Common myeloid progenitor, CD34-positive (primary cell): ENCODE results near the gene ADK.

Source experiments
- CTCF ChIA-PET: fragments of 350-600 bp; sonication (Branson Sonifier 250); formaldehyde crosslinking; loops from one replicate; lab custom pipeline; 2021; ENCODE audit warnings: antibody characterized with exemption; lab: Charles Lee
- POLR2A ChIA-PET: fragments of 350-600 bp; sonication (Branson Sonifier 250); formaldehyde crosslinking; loops from one replicate; lab custom pipeline; 2021; ENCODE audit warnings: antibody characterized with exemption; lab: Charles Lee
- DNase-seq, 3 donors: peaks; one replicate each; pipeline versions ENCODE4 v3.0.0 to v3.0.0-alpha.2; 2013
- H3K27ac ChIP-seq, 2 experiments: 1 replicate in 1 of 2; 2 replicates in 1 of 2; pipeline ENCODE4 v1.7.0; 2013; ENCODE audit warnings: inconsistent platforms in 2 of 2, low read length in 2 of 2, mild to moderate bottlenecking in 2 of 2, low read depth in 1 of 2, moderate library complexity in 1 of 2; ENCODE audit not compliant: severe bottlenecking in 2 of 2, insufficient read depth in 1 of 2, poor library complexity in 1 of 2
- H3K27me3 ChIP-seq, 5 experiments: replicated peaks in 2 of 5; 1 replicate in 3 of 5; 2 replicates in 2 of 5; pipeline versions ENCODE4 v1.6.1 to v1.7.0; 2013; ENCODE audit warnings: low read length in 4 of 5, mild to moderate bottlenecking in 2 of 5, moderate library complexity in 2 of 5, inconsistent platforms in 1 of 5; ENCODE audit not compliant: insufficient read depth in 5 of 5, control insufficient read depth in 4 of 5
- H3K36me3 ChIP-seq, 4 experiments: 1 replicate in 2 of 4; 2 replicates in 2 of 4; pipeline versions ENCODE4 v1.6.1 to v1.7.0; 2013; ENCODE audit warnings: low read length in 3 of 4, control low read depth in 1 of 4, mild to moderate bottlenecking in 1 of 4; ENCODE audit not compliant: control insufficient read depth in 4 of 4, insufficient read depth in 4 of 4
- H3K4me1 ChIP-seq, 4 experiments: 1 replicate in 3 of 4; 2 replicates in 1 of 4; pipeline versions ENCODE4 v1.6.1 to v1.7.1; 2013; ENCODE audit warnings: low read length in 3 of 4, mild to moderate bottlenecking in 3 of 4, control low read depth in 1 of 4, inconsistent platforms in 1 of 4, moderate library complexity in 1 of 4; ENCODE audit not compliant: control insufficient read depth in 4 of 4, insufficient read depth in 4 of 4; ENCODE audit errors: control extremely low read depth in 1 of 4
- H3K4me3 ChIP-seq, 7 experiments: 1 replicate in 4 of 7; 2 replicates in 3 of 7; pipeline versions ENCODE4 v1.5.1 to v1.7.0; 2013; ENCODE audit warnings: mild to moderate bottlenecking in 7 of 7, low read length in 6 of 7, moderate library complexity in 6 of 7, inconsistent platforms in 2 of 7, low read depth in 2 of 7, control low read depth in 1 of 7; ENCODE audit not compliant: insufficient read depth in 4 of 7, control insufficient read depth in 1 of 7; ENCODE audit errors: extremely low read depth in 1 of 7
- H3K9me3 ChIP-seq, 5 experiments: 1 replicate in 4 of 5; 2 replicates in 1 of 5; pipeline versions ENCODE4 v1.6.1 to v1.7.1; 2013; ENCODE audit warnings: low read length in 4 of 5, mild to moderate bottlenecking in 2 of 5, inconsistent platforms in 1 of 5, low read depth in 1 of 5, moderate library complexity in 1 of 5; ENCODE audit not compliant: control insufficient read depth in 4 of 5, insufficient read depth in 2 of 5; ENCODE audit errors: control extremely low read depth in 1 of 5
- WGBS: methylation state at CpG from one replicate; pipeline ENCODE4 v1.1.5; 2013; ENCODE audit not compliant: insufficient coverage; 5-methylcytosine and 5-hydroxymethylcytosine counted together

The ADK gene

GRCh38 chr10:74306227-74306982 is 155.4 kb downstream of the ADK start:
- peaks cover 0 to 10% (median 6%) of the 10 kb centered on the region in 4 experiments for H3K4me1 ChIP-seq
- 78% methylated on average over 2 of the region's 3 CpGs for WGBS
- no peaks in the 10 kb centered on the region for H3K9me3 ChIP-seq
- H3K27me3 ChIP-seq, result no peaks in the 10 kb centered on the region
- POLR2A ChIA-PET, result interaction anchor here (0.6 to 0.8 kb wide), 2 partner anchors 330 to 719 kb away, joined by 3 to 4 read pairs; no protein-coding TSS in a partner anchor
- CTCF ChIA-PET, result interaction anchor here (1.2 to 1.3 kb wide), 2 partner anchors 8 to 10 kb away, joined by 3 read pairs; no protein-coding TSS in a partner anchor
- no peak for DNase-seq
- no peak overlapping the region for H3K4me3 ChIP-seq
- H3K36me3 ChIP-seq, result no peaks in the 10 kb centered on the region
- H3K27ac ChIP-seq, result no peak overlapping the region

- H3K27me3 ChIP-seq, result no peaks in the 10 kb centered on the region
- H3K36me3 ChIP-seq, result no peaks in the 10 kb centered on the region
- CTCF ChIA-PET, result interaction anchor here (1.3 kb wide), 1 partner anchor 9 kb away, joined by 3 read pairs; no protein-coding TSS in a partner anchor
- no peaks in the 10 kb centered on the region for H3K9me3 ChIP-seq
- WGBS, result 100% methylated on average over 2 of the region's 3 CpGs
- no peak overlapping the region for H3K4me3 ChIP-seq
- POLR2A ChIA-PET, result interaction anchor here (0.7 to 0.8 kb wide), 2 partner anchors 154 to 718 kb away, joined by 4 read pairs; no protein-coding TSS in a partner anchor
- no peak for DNase-seq
- no peak overlapping the region for H3K27ac ChIP-seq
- H3K4me1 ChIP-seq, result peaks cover 0 to 10% (median 6%) of the 10 kb centered on the region in 4 experiments
Observed at GRCh38 chr10:74307061-74307651, 156.1 kb downstream of the ADK start.

GRCh38 chr10:74310652-74311257 is 159.7 kb downstream of the ADK start:
- no peak overlapping the region for H3K4me3 ChIP-seq
- POLR2A ChIA-PET, result no interaction called here
- no peak for DNase-seq
- H3K27ac ChIP-seq, result no peak overlapping the region
- H3K4me1 ChIP-seq, result peaks cover 0 to 5% (median 2%) of the 10 kb centered on the region in 4 experiments
- WGBS, result no CpG with 5 or more reads among the region's 2 CpGs
- CTCF ChIA-PET, result no interaction called here
- H3K9me3 ChIP-seq, result no peaks in the 10 kb centered on the region
- no peaks in the 10 kb centered on the region for H3K27me3 ChIP-seq
- no peaks in the 10 kb centered on the region for H3K36me3 ChIP-seq

- ChIA-PET CTCF (no interaction called here), POLR2A (no interaction called here)
- H3K36me3 ChIP-seq, result peaks cover 0 to 10% (median 6%) of the 10 kb centered on the region in 4 experiments
- H3K27ac ChIP-seq, result no peak overlapping the region
- peaks cover 0 to 9% (median under 1%) of the 10 kb centered on the region in 5 experiments for H3K9me3 ChIP-seq
- H3K4me1 ChIP-seq, result no peaks in the 10 kb centered on the region
- H3K27me3 ChIP-seq, result no peaks in the 10 kb centered on the region
- no CpG with 5 or more reads among the region's 1 CpG for WGBS
- H3K4me3 ChIP-seq, result no peak overlapping the region
- DNase-seq, result no peak
Observed at GRCh38 chr10:74314166-74314565, 163.1 kb downstream of the ADK start.

- CTCF ChIA-PET, result no interaction called here
- POLR2A ChIA-PET, result no interaction called here
- Histone ChIP-seq H3K9me3 (peaks cover 0 to 30% (median 6%) of the 10 kb centered on the region in 5 experiments), H3K4me1 (peaks cover 0 to 2% (median 0%) of the 10 kb centered on the region in 4 experiments), H3K36me3 (peaks cover 2 to 26% (median 15%) of the 10 kb centered on the region in 4 experiments), H3K27ac (no peak overlapping the region), H3K4me3 (no peak overlapping the region), H3K27me3 (no peaks in the 10 kb centered on the region)
- no CpG with 5 or more reads among the region's 1 CpG for WGBS
- no peak for DNase-seq
Observed at GRCh38 chr10:74320026-74320425, 169.0 kb downstream of the ADK start.

- Histone ChIP-seq H3K9me3 (peaks cover 0 to 30% (median 6%) of the 10 kb centered on the region in 5 experiments), H3K27ac (no peak overlapping the region), H3K4me1 (peaks cover 0 to 2% (median 0%) of the 10 kb centered on the region in 4 experiments), H3K36me3 (peaks cover 2 to 26% (median 16%) of the 10 kb centered on the region in 4 experiments), H3K27me3 (no peaks in the 10 kb centered on the region), H3K4me3 (no peak overlapping the region)
- CTCF ChIA-PET, result no interaction called here
- WGBS, result no CpG with 5 or more reads among the region's 4 CpGs
- DNase-seq, result no peak
- POLR2A ChIA-PET, result no interaction called here
Observed at GRCh38 chr10:74320717-74321116, 169.7 kb downstream of the ADK start.
